Measurements from ENCODE around the gene CORO7. TPM values are rescaled to one million over a fixed set of nuclear protein-coding genes. Genes with fewer than 3 reads are reported as not detected.

The CORO7 gene
- total and polyA plus RNA-seq, 10 donors = 29.7 to 177 (median 117) TPM

- Histone ChIP-seq H3K36me3 (peaks cover 4 to 100% (median 84%) of the 10 kb centered on the region in 6 donors), H3K27ac (no peak overlapping the region), H3K4me1 (no peaks in the 10 kb centered on the region), H3K4me3 (no peak overlapping the region), H3K9me3 (no peaks in the 10 kb centered on the region), H3K27me3 (replicated peaks in 1 of 7) (no peaks in the 10 kb centered on the region)
- no peak for DNase-seq
- TF ChIP-seq POLR2A (IDR thresholded peaks at IDR 0.05) (no peak), CTCF (IDR thresholded peaks at IDR 0.05 in 8 of 11, conservative IDR thresholded peaks at IDR 0.05 in 3 of 11) (no peak), POLR2AphosphoS5 (IDR thresholded peaks at IDR 0.05) (no peak)
- 94 to 97% (median 95%) methylated on average over 13 to 14 of the region's 14 CpGs for WGBS, 5 donors
- intact Hi-C loops (cut with DNase I; ENCODE audit: low total_unique reads) = no loop called here
These were observed 34.6 kb upstream of the CORO7 start for GRCh38 chr16:4450931-4451519.

- H3K27ac ChIP-seq = no peak overlapping the region
- no peak for DNase-seq
- TF ChIP-seq POLR2A (IDR thresholded peaks at IDR 0.05) = no peak
- peak in 1 of 3 donors; percentile 25 for TF ChIP-seq POLR2AphosphoS5 (IDR thresholded peaks at IDR 0.05)
- intact Hi-C loops (cut with DNase I; ENCODE audit: low total_unique reads) = no loop called here
- WGBS, 5 donors = 93 to 96% (median 95%) methylated on average over 13 to 14 of the region's 14 CpGs
- H3K4me3 ChIP-seq = no peak overlapping the region
- H3K27me3 ChIP-seq (replicated peaks in 1 of 7) = no peaks in the 10 kb centered on the region
- H3K9me3 ChIP-seq = no peaks in the 10 kb centered on the region
- peaks cover 0 to 100% (median 84%) of the 10 kb centered on the region in 6 donors for H3K36me3 ChIP-seq
- H3K4me1 ChIP-seq = no peaks in the 10 kb centered on the region
These were observed 34.0 kb upstream of the CORO7 start for GRCh38 chr16:4450430-4450829.

- Histone ChIP-seq H3K9me3 (no peaks in the 10 kb centered on the region), H3K27me3 (replicated peaks in 1 of 7) (no peaks in the 10 kb centered on the region), H3K27ac (no peak overlapping the region), H3K4me1 (no peaks in the 10 kb centered on the region), H3K4me3 (no peak overlapping the region), H3K36me3 (peaks cover 3 to 100% (median 98%) of the 10 kb centered on the region in 6 donors)
- TF ChIP-seq POLR2A (IDR thresholded peaks at IDR 0.05) (no peak), CTCF (IDR thresholded peaks at IDR 0.05 in 8 of 11, conservative IDR thresholded peaks at IDR 0.05 in 3 of 11) (no peak), POLR2AphosphoS5 (IDR thresholded peaks at IDR 0.05) (no peak)
- intact Hi-C loops (cut with DNase I; ENCODE audit: low total_unique reads) = no loop called here
- 94 to 100% (median 96%) methylated on average over 4 of the region's 4 CpGs for WGBS, 5 donors
- no peak for DNase-seq
These were observed 27.6 kb upstream of the CORO7 start for GRCh38 chr16:4443986-4444385.

GRCh38 chr16:4443271-4443670 is 26.9 kb upstream of the CORO7 start:
- no peak overlapping the region for H3K27ac ChIP-seq
- no peaks in the 10 kb centered on the region for H3K9me3 ChIP-seq
- intact Hi-C loops (cut with DNase I; ENCODE audit: low total_unique reads) = no loop called here
- TF ChIP-seq POLR2A (IDR thresholded peaks at IDR 0.05) (no peak), CTCF (IDR thresholded peaks at IDR 0.05 in 8 of 11, conservative IDR thresholded peaks at IDR 0.05 in 3 of 11) (no peak)
- DNase-seq = no peak
- H3K27me3 ChIP-seq (replicated peaks in 1 of 7) = no peaks in the 10 kb centered on the region
- H3K36me3 ChIP-seq = peaks cover 3 to 100% (median 98%) of the 10 kb centered on the region in 6 donors
- no peak overlapping the region for H3K4me3 ChIP-seq
- WGBS, 5 donors = 74 to 83% (median 78%) methylated on average over 5 of the region's 5 CpGs
- H3K4me1 ChIP-seq = no peaks in the 10 kb centered on the region
